ENCODE results near the gene ZNF521.

ZNF521 gene

DNA sequence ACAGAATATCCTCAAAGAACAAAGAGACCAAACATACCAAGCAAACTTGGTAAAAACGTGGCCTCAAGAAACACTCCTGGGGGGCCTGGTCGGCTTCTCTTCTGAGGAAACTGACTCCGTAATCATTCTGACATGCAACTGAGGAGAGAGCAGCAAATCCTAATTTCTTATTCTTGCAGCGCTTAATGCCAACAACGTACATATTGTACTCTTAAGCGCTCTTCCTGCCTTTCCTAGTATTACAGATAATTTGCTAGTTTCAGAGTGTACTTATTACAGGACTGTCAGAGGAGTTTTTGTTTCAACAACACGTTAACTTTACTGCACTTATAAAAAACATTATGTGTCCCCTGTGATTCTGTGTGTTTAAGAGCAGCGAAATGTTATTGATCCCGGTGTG, 64.9 kb downstream of the ZNF521 start:
- Histone ChIP-seq H3K4me1 (ENCODE audit: insufficient read depth, low read length) (peaks cover 49% of the 10 kb centered on the region), H3K36me3 (ENCODE audit: insufficient read depth, low read depth, low read length) (no peaks in the 10 kb centered on the region), H3K4me3 (ENCODE audit: low read length) (no peak overlapping the region), H3K27me3 (ENCODE audit: insufficient read depth, low read length) (no peaks in the 10 kb centered on the region), H3K9me3 (ENCODE audit: insufficient read depth, low read depth, low read length) (no peaks in the 10 kb centered on the region), H3K27ac (ENCODE audit: low read length) (no peak overlapping the region), H3K9ac (ENCODE audit: low read depth, low read length) (no peak overlapping the region)

DNA sequence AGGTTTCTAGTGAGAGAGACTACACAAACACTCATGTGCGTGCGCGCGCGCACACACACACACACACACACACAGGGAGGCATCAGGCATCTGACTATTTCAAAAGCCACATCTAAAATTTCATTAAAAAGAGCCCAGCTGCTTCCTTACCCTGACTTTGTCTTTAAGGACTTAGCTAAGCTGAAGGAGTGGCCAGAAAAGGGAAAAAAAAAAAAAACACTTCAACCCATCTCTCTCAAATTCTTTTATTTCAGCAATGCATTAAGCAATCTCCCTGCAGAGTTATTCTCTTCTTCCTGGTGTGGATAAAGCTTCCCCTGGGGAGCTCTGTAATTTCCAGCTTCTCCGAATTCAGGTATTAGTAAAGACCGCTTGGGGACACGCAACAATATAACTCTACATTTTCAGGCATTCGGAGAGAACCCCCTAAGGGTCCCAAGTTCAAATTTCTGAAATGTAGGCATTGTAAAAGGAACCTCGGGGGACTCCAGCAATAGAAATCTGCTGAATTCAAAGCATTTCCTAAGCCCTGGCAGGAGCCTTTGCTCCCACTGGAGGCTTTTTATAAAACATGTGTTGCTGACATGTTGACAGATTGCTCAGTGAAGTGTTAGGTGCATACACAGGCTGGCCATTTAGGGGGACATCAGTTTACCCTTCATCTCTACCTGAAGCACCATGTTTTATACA, 67.0 kb downstream of the ZNF521 start:
- Histone ChIP-seq H3K9ac (ENCODE audit: low read depth, low read length) (peak overlapping the region; percentile 57; the same call in 1 of the 2 replicates), H3K36me3 (ENCODE audit: insufficient read depth, low read depth, low read length) (no peaks in the 10 kb centered on the region), H3K4me3 (ENCODE audit: low read length) (peak overlapping the region; percentile 32; the same call in 1 of the 2 replicates), H3K27me3 (ENCODE audit: insufficient read depth, low read length) (no peaks in the 10 kb centered on the region), H3K9me3 (ENCODE audit: insufficient read depth, low read depth, low read length) (no peaks in the 10 kb centered on the region), H3K27ac (ENCODE audit: low read length) (no peak overlapping the region), H3K4me1 (ENCODE audit: insufficient read depth, low read length) (peaks cover 59% of the 10 kb centered on the region)

DNA sequence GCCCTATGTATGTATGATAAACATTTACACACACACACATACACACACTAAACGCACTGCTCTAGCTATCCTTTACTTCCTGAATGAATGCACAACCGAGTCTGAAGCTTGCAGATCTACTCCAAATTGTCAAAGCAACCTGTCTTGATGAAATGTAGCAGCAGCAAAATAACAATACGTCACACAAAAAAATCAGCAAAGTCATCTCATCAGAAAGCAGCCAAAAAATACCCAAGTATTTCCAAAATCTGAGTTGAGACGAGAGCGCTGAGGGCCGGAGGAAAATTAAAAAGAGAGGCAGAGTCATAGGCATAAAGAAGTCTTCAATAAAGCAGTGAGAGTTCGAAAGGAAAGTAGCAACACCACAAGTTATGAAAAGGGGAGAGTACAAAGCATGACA, 67.7 kb downstream of the ZNF521 start:
- Histone ChIP-seq H3K4me3 (ENCODE audit: low read length) (peak overlapping the region; percentile 32; the same call in 1 of the 2 replicates), H3K27me3 (ENCODE audit: insufficient read depth, low read length) (no peaks in the 10 kb centered on the region), H3K9ac (ENCODE audit: low read depth, low read length) (peak overlapping the region; percentile 57; the same call in 1 of the 2 replicates), H3K27ac (ENCODE audit: low read length) (no peak overlapping the region), H3K4me1 (ENCODE audit: insufficient read depth, low read length) (peaks cover 56% of the 10 kb centered on the region), H3K9me3 (ENCODE audit: insufficient read depth, low read depth, low read length) (no peaks in the 10 kb centered on the region), H3K36me3 (ENCODE audit: insufficient read depth, low read depth, low read length) (no peaks in the 10 kb centered on the region)

DNA sequence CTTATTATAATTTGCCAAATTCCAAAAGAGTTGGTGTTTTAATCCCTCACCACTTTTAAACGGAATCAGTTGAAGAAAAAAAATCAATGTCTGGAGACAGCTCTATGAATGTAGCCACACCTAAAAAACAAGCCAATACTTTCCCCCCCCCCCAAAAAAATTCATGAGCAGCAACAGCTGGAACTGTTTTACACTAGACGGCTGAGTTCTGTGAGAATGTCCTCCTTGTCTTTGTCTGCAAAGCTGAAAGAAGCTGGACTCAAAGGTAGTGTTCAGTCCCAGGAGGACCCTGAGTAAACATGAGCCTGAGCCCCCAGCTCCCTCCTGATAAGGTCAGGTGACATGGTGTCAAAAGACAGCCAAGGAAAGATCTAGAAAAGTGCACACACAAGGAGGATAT, 68.2 kb downstream of the ZNF521 start:
- peaks cover 52% of the 10 kb centered on the region for H3K4me1 ChIP-seq (ENCODE audit: insufficient read depth, low read length)

DNA sequence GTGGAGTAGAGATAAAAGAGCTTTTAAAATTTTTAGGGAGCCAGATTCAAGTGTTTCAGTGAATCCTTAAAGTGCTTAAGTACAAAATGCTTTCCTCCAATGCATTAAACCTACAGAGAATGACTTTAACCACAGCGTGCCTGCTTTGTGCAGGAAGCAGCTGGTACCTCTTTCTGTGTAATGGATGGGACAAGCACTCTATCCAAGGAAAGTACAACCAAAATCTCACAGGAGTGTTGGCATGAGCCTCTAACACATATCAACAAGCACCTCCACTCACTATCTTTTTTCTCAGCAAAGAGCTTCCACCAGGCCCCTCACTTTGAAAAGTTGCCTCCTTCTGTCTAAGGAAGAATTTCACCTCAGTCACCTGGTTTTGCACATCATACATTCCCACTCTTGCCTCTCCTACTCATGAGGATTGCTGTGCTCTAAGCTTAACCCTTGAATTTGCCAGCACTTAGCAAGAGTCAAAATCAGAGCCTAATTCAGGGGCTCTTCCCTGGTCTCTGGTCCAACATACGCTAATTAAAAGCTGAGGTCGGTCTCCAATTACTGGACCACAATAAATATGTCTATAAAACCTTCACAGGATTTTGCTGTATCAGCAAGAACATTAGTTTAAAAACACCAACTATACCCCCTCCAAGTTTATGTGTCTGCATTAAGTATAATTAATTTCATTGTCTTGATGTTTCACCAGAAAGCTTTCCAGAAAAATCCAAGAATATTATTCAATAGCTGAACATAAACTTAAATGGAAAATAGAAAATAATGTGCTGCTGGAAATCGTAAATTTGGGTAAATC, 68.9 kb downstream of the ZNF521 start:
- H3K9ac ChIP-seq (ENCODE audit: low read depth, low read length), result peak overlapping the region; percentile 11; the same call in 1 of the 2 replicates
- peaks cover 56% of the 10 kb centered on the region for H3K4me1 ChIP-seq (ENCODE audit: insufficient read depth, low read length)
- no peaks in the 10 kb centered on the region for H3K27me3 ChIP-seq (ENCODE audit: insufficient read depth, low read length)
- no peaks in the 10 kb centered on the region for H3K36me3 ChIP-seq (ENCODE audit: insufficient read depth, low read depth, low read length)
- no peak overlapping the region for H3K4me3 ChIP-seq (ENCODE audit: low read length)
- H3K9me3 ChIP-seq (ENCODE audit: insufficient read depth, low read depth, low read length), result no peaks in the 10 kb centered on the region
- H3K27ac ChIP-seq (ENCODE audit: low read length), result no peak overlapping the region

More for the DNA sequence above, 68.2 kb downstream of the ZNF521 start:
- no peaks in the 10 kb centered on the region for H3K27me3 ChIP-seq (ENCODE audit: insufficient read depth, low read length)
- no peak overlapping the region for H3K4me3 ChIP-seq (ENCODE audit: low read length)
- no peaks in the 10 kb centered on the region for H3K9me3 ChIP-seq (ENCODE audit: insufficient read depth, low read depth, low read length)
- H3K36me3 ChIP-seq (ENCODE audit: insufficient read depth, low read depth, low read length), result no peaks in the 10 kb centered on the region
- H3K27ac ChIP-seq (ENCODE audit: low read length), result no peak overlapping the region
- peak overlapping the region; percentile 11; the same call in 1 of the 2 replicates for H3K9ac ChIP-seq (ENCODE audit: low read depth, low read length)

DNA sequence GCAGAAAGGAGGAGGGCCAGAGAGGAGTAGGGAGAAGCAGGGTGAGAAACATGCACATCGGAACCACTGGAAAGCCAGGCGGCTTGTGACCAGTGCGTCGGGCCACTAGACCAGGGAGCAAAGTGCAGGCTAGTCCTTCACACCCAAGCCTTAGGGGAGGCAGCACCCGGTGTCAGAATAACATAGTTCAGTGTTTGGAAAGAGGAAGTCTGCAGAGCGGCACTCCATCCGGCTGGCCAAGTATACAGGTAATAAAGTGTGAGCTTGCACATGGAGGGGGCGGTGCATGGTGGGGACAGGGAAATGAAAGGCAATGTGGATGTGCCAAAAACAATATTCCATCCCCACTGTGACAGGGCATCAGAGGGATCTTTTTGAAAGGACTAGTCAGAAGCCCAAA, 69.7 kb downstream of the ZNF521 start:
- H3K4me3 ChIP-seq (ENCODE audit: low read length), result no peak overlapping the region
- no peaks in the 10 kb centered on the region for H3K36me3 ChIP-seq (ENCODE audit: insufficient read depth, low read depth, low read length)
- H3K27ac ChIP-seq (ENCODE audit: low read length), result no peak overlapping the region
- peaks cover 59% of the 10 kb centered on the region for H3K4me1 ChIP-seq (ENCODE audit: insufficient read depth, low read length)
- no peak overlapping the region for H3K9ac ChIP-seq (ENCODE audit: low read depth, low read length)
- no peaks in the 10 kb centered on the region for H3K9me3 ChIP-seq (ENCODE audit: insufficient read depth, low read depth, low read length)
- no peaks in the 10 kb centered on the region for H3K27me3 ChIP-seq (ENCODE audit: insufficient read depth, low read length)

DNA sequence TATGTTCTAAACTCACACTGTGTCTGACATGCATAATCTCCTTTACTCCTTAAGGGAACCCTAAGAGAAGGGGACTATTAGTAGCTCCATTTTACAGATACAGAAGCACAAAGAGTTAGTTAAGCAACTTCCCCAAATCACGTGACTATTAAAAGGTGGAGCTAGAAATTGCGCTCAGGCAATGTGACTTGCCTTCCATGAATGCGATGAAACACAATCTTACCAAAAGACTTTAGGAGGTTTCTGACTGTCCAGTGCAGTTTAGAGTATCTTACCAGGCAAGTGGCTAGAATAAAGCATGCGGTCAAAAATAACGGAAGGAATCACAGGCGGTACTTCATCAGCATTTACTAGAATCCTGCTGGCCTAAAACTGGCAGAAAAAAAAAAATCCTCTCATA, 70.4 kb downstream of the ZNF521 start:
- Histone ChIP-seq H3K36me3 (ENCODE audit: insufficient read depth, low read depth, low read length) (no peaks in the 10 kb centered on the region), H3K27me3 (ENCODE audit: insufficient read depth, low read length) (no peaks in the 10 kb centered on the region), H3K27ac (ENCODE audit: low read length) (no peak overlapping the region), H3K9me3 (ENCODE audit: insufficient read depth, low read depth, low read length) (no peaks in the 10 kb centered on the region), H3K4me1 (ENCODE audit: insufficient read depth, low read length) (peaks cover 59% of the 10 kb centered on the region), H3K9ac (ENCODE audit: low read depth, low read length) (no peak overlapping the region), H3K4me3 (ENCODE audit: low read length) (no peak overlapping the region)

DNA sequence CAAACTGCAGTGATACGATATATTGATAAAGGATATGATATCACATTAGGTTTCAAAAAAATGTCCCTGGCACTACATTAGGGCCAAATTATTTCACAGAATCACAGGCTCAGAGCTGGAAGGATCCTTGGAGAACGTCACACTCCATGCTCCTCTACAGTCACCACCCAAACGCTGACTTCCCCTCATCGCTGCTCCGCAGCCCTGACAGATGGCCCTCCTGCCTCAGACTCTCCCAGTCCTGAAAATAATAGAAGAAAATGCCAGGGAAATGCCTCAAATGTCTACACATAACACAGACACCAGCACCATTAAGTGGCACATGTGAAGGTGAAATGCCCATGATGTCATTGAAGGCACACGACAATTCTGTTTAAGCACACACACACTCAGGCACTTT, 72.0 kb downstream of the ZNF521 start:
- no peak overlapping the region for H3K4me3 ChIP-seq (ENCODE audit: low read length)

DNA sequence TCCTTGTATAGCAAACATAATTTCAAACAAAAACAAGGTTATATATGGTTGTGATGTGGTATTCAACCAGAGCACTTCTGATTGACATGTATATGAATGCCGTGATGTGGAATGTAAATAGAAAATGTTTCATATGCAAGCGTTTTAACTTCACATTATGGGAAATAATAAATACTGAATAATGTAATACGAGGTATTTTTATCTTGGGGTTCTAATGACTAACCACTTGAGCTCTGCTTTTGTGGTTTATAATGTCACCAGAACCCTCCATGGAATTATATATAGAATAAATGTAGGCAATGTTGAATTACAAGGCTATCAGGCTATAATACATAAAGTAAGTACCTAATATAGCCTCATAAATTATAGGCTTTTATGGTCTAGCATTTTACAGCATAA, 72.4 kb downstream of the ZNF521 start:
- H3K27ac ChIP-seq (ENCODE audit: low read length), result no peak overlapping the region
- no peak overlapping the region for H3K9ac ChIP-seq (ENCODE audit: low read depth, low read length)
- H3K4me3 ChIP-seq (ENCODE audit: low read length), result no peak overlapping the region
- no peaks in the 10 kb centered on the region for H3K27me3 ChIP-seq (ENCODE audit: insufficient read depth, low read length)
- no peaks in the 10 kb centered on the region for H3K9me3 ChIP-seq (ENCODE audit: insufficient read depth, low read depth, low read length)
- H3K36me3 ChIP-seq (ENCODE audit: insufficient read depth, low read depth, low read length), result no peaks in the 10 kb centered on the region
- H3K4me1 ChIP-seq (ENCODE audit: insufficient read depth, low read length), result peaks cover 40% of the 10 kb centered on the region

More for the DNA sequence above, 72.0 kb downstream of the ZNF521 start:
- Histone ChIP-seq H3K36me3 (ENCODE audit: insufficient read depth, low read depth, low read length) (no peaks in the 10 kb centered on the region), H3K4me1 (ENCODE audit: insufficient read depth, low read length) (peaks cover 44% of the 10 kb centered on the region), H3K9me3 (ENCODE audit: insufficient read depth, low read depth, low read length) (no peaks in the 10 kb centered on the region), H3K9ac (ENCODE audit: low read depth, low read length) (no peak overlapping the region), H3K27ac (ENCODE audit: low read length) (no peak overlapping the region), H3K27me3 (ENCODE audit: insufficient read depth, low read length) (no peaks in the 10 kb centered on the region)

DNA sequence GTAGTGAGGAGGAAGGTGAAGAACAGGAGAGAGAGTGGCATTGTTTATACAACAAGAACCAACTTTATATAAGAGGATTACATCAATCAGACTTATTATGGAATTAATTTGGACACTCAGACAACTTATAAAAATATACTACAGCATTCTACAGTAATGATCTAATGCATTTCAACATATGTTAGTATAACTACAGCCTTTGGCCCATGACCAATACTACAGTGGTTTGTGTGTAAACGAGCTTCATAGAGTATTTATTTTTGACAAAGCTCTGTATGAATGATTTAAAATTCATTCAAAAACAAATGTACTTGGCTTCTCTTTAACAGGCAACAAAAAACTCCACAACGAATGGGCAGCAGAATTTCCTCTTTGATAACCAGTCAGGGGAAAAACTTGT, 72.8 kb downstream of the ZNF521 start:
- Histone ChIP-seq H3K4me3 (ENCODE audit: low read length) (no peak overlapping the region), H3K27me3 (ENCODE audit: insufficient read depth, low read length) (no peaks in the 10 kb centered on the region), H3K36me3 (ENCODE audit: insufficient read depth, low read depth, low read length) (no peaks in the 10 kb centered on the region), H3K4me1 (ENCODE audit: insufficient read depth, low read length) (peaks cover 36% of the 10 kb centered on the region), H3K9ac (ENCODE audit: low read depth, low read length) (no peak overlapping the region), H3K9me3 (ENCODE audit: insufficient read depth, low read depth, low read length) (no peaks in the 10 kb centered on the region), H3K27ac (ENCODE audit: low read length) (no peak overlapping the region)

DNA sequence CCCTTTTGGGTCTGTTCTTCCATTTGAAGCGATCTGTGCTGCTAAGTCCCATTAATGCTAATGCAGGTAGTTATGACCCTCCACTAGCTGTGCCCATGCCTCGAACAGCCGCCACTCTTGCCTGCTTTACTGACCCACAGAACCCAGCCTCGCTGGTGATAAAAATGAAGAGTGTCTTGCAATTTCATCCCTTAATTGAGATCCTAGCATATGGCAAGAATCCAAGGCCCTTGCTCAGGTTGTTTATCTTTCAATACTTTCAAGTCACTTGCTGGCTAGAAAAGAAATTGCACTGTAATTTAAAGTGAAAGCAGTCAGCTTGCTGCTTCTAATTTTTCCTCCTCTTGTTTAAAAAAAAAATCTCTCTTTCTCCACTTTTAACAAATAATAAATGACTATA, 73.6 kb downstream of the ZNF521 start:
- Histone ChIP-seq H3K36me3 (ENCODE audit: insufficient read depth, low read depth, low read length) (no peaks in the 10 kb centered on the region), H3K4me1 (ENCODE audit: insufficient read depth, low read length) (peaks cover 29% of the 10 kb centered on the region; the same call in 1 of the 2 replicates), H3K9me3 (ENCODE audit: insufficient read depth, low read depth, low read length) (no peaks in the 10 kb centered on the region), H3K27me3 (ENCODE audit: insufficient read depth, low read length) (no peaks in the 10 kb centered on the region), H3K9ac (ENCODE audit: low read depth, low read length) (no peak overlapping the region), H3K27ac (ENCODE audit: low read length) (no peak overlapping the region), H3K4me3 (ENCODE audit: low read length) (no peak overlapping the region)
